AG10803 (cell line): ENCODE measurements around the gene NRAP.
A peak's percentile ranks its signal among the peaks of the same experiment; 100 is the strongest.

Source experiments
- DNase-seq: peaks from one replicate; pipeline ENCODE4 v3.0.0; 2010; ENCODE audit warnings: low read depth
- H3K4me3 ChIP-seq: 2 replicates; pipeline ENCODE4 v1.5.1; 2011; ENCODE audit warnings: mild to moderate bottlenecking, low read length, control low read depth
- CTCF ChIP-seq: conservative IDR thresholded peaks from 2 replicates; pipeline ENCODE4 v1.5.1; 2011; ENCODE audit warnings: mild to moderate bottlenecking, low read length, control low read depth, inconsistent platforms

Gene NRAP

GRCh38 chr10:113562069-113562468, 101.8 kb downstream of the NRAP start:
- peak; percentile 30 for DNase-seq
- H3K4me3 ChIP-seq, result no peak overlapping the region
- TF ChIP-seq CTCF, result no peak

- H3K4me3 ChIP-seq, result no peak overlapping the region
- TF ChIP-seq CTCF, result no peak
- DNase-seq, result no peak
Measured at GRCh38 chr10:113561214-113561613, 102.6 kb downstream of the NRAP start.

- TF ChIP-seq CTCF, result no peak
- no peak for DNase-seq
- H3K4me3 ChIP-seq, result no peak overlapping the region
Measured at GRCh38 chr10:113560071-113560470, 103.8 kb downstream of the NRAP start.

GRCh38 chr10:113557903-113558321, 105.9 kb downstream of the NRAP start:
- no peak for TF ChIP-seq CTCF
- no peak for DNase-seq
- H3K4me3 ChIP-seq, result no peak overlapping the region

GRCh38 chr10:113557424-113557862, 106.4 kb downstream of the NRAP start:
- no peak for TF ChIP-seq CTCF
- DNase-seq, result no peak
- no peak overlapping the region for H3K4me3 ChIP-seq

- TF ChIP-seq CTCF, result no peak
- no peak for DNase-seq
- no peak overlapping the region for H3K4me3 ChIP-seq
Measured at GRCh38 chr10:113555751-113556150, 108.1 kb downstream of the NRAP start.

GRCh38 chr10:113555245-113555644, 108.6 kb downstream of the NRAP start:
- no peak overlapping the region for H3K4me3 ChIP-seq
- TF ChIP-seq CTCF, result no peak

More at GRCh38 chr10:113555245-113555644, 108.6 kb downstream of the NRAP start:
- no peak for DNase-seq
